ENCODE results near the gene PRKAG3.

The PRKAG3 gene

DNA sequence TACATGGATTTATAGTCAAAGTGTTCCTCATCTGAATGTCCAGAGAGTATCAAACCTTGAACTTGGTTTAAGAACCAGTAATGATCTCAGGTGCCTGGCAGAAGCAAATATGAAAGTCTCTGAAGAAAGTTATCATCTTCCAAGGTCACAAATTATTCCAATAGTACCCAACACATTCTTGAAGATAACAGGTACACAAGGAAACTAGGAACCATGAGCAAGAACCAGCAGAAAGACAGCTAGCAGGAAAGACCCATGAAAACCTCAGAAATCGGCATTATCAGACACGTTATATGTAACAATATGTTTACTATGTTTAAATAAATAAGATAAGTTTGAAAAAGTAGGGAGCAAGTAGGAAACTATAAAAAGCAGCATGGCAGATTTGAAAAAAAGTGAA is 5.9 kb upstream of the PRKAG3 start:
- TF ChIP-seq POLR2AphosphoS5 (IDR thresholded peaks at IDR 0.05; ENCODE audit: low read depth, low read length) (no peak), SIN3A (IDR thresholded peaks at IDR 0.05; ENCODE audit: borderline replicate concordance, insufficient read depth, low read length) (no peak), TAF1 (IDR thresholded peaks at IDR 0.05; ENCODE audit: borderline replicate concordance, insufficient read depth, low read length) (no peak), FOXP2 (optimal IDR thresholded peaks at IDR 0.05; ENCODE audit: borderline replicate concordance, extremely low read depth, extremely low read length, insufficient read depth) (no peak)
- TF ChIP-seq, protein P1, sequence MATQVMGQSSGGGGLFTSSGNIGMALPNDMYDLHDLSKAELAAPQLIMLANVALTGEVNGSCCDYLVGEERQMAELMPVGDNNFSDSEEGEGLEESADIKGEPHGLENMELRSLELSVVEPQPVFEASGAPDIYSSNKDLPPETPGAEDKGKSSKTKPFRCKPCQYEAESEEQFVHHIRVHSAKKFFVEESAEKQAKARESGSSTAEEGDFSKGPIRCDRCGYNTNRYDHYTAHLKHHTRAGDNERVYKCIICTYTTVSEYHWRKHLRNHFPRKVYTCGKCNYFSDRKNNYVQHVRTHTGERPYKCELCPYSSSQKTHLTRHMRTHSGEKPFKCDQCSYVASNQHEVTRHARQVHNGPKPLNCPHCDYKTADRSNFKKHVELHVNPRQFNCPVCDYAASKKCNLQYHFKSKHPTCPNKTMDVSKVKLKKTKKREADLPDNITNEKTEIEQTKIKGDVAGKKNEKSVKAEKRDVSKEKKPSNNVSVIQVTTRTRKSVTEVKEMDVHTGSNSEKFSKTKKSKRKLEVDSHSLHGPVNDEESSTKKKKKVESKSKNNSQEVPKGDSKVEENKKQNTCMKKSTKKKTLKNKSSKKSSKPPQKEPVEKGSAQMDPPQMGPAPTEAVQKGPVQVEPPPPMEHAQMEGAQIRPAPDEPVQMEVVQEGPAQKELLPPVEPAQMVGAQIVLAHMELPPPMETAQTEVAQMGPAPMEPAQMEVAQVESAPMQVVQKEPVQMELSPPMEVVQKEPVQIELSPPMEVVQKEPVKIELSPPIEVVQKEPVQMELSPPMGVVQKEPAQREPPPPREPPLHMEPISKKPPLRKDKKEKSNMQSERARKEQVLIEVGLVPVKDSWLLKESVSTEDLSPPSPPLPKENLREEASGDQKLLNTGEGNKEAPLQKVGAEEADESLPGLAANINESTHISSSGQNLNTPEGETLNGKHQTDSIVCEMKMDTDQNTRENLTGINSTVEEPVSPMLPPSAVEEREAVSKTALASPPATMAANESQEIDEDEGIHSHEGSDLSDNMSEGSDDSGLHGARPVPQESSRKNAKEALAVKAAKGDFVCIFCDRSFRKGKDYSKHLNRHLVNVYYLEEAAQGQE (IDR thresholded peaks at IDR 0.05; ENCODE audit: insufficient read depth in 1 of 2, low read depth in 2 of 2, low read length in 2 of 2): no peak

DNA sequence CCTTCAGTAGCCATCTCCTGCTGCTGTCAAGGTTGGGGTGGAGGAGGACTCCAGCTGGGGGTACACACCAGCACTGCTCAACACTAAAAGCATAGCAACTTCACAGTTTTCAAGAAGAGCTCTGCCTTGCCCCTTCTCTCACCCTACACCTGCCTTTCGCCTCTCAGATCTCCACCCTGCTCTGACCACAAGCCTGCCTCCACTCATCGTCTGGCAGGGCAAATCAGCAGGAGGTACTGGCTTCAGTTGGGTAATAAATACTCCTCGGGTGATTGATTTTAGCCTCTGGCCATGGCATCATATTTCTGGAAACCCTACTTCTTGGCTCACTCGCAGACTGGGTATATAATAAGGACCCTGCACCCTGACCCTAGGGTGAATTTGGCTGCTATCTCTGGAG is 3.1 kb upstream of the PRKAG3 start:
- TF ChIP-seq, protein P1 (IDR thresholded peaks at IDR 0.05; ENCODE audit: insufficient read depth in 1 of 2, low read depth in 2 of 2, low read length in 2 of 2): no peak
- TF ChIP-seq FOXP2 (optimal IDR thresholded peaks at IDR 0.05; ENCODE audit: borderline replicate concordance, extremely low read depth, extremely low read length, insufficient read depth) (no peak), POLR2AphosphoS5 (IDR thresholded peaks at IDR 0.05; ENCODE audit: low read depth, low read length) (no peak), SIN3A (IDR thresholded peaks at IDR 0.05; ENCODE audit: borderline replicate concordance, insufficient read depth, low read length) (no peak), TAF1 (IDR thresholded peaks at IDR 0.05; ENCODE audit: borderline replicate concordance, insufficient read depth, low read length) (no peak)

DNA sequence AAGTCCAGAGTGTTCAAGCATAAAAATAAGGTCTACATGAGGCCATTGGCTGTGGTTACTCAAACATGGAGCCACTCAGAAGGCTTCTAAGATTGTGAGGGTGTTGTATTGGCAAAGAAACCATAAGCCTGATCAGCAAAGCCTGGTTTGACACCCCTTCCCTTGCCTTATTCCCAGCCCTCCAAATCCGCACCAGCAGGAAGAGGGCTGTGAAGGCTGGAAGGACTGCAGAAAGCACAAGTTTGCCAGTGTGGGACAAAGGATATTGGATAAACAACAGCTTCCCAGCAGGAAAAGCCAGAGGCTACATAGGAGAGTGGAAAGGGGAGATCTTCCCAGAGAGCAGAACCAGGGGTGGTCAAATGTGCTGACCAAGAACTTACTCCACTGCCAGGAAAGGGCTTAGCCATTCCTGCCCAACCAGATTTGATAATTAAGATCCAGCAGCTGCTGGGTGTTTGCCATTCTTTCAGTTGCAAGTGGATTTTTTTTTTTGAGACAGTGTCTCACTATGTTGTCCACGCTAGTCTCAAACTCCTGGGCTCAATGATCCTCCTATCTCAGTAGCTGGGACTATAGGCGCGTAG is 1.5 kb upstream of the PRKAG3 start:
- TF ChIP-seq, protein P1 (IDR thresholded peaks at IDR 0.05; ENCODE audit: insufficient read depth in 1 of 2, low read depth in 2 of 2, low read length in 2 of 2): no peak

DNA sequence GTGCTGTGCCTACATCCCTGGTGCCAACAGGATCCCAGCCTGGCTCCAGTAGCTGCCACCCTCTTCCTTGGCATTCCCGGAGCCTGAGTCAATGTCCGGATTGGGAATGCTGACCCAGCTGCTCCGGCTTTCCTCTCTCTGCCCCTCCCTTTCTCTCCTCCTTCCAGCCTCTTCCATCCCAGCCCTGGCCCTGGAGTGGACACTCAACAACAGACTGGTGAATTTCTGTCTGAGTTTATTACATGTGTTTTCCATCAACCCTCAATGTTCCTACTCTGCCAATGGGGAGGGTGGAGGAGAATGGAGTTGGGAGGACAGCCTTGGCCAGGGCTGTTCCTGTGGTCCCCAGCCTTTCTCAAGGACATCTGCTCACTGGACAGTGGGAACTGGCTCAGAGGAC is 917 bp upstream of the PRKAG3 start:
- TF ChIP-seq, protein P1 (IDR thresholded peaks at IDR 0.05; ENCODE audit: insufficient read depth in 1 of 2, low read depth in 2 of 2, low read length in 2 of 2): no peak
- TF ChIP-seq SIN3A (IDR thresholded peaks at IDR 0.05; ENCODE audit: borderline replicate concordance, insufficient read depth, low read length) (no peak), FOXP2 (optimal IDR thresholded peaks at IDR 0.05; ENCODE audit: borderline replicate concordance, extremely low read depth, extremely low read length, insufficient read depth) (no peak), POLR2AphosphoS5 (IDR thresholded peaks at IDR 0.05; ENCODE audit: low read depth, low read length) (no peak), TAF1 (IDR thresholded peaks at IDR 0.05; ENCODE audit: borderline replicate concordance, insufficient read depth, low read length) (no peak)

DNA sequence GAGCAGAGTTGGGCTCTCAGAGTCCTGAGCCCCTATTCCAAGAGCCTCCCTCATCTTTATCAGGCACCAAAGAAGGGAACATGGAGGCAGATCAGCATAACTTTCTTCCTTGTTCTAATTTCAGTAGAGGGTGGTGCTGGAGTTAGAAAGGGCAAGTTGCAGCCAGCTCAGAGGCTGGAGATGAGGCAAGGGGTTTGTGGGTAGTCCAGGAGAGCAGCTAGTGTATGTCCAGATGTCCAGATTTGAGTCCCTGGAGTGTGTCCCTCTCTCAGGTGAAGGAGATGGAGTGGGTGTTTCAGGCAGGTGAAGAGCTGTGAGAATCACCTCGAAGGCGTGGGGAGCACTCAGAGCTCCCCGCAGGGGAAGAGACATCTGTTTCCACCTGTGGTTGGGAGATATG is 478 bp upstream of the PRKAG3 start:
- TF ChIP-seq TAF1 (IDR thresholded peaks at IDR 0.05; ENCODE audit: borderline replicate concordance, insufficient read depth, low read length): no peak
- TF ChIP-seq, protein P1 (IDR thresholded peaks at IDR 0.05; ENCODE audit: insufficient read depth in 1 of 2, low read depth in 2 of 2, low read length in 2 of 2): no peak
- TF ChIP-seq POLR2AphosphoS5 (IDR thresholded peaks at IDR 0.05; ENCODE audit: low read depth, low read length): no peak
- no peak for TF ChIP-seq FOXP2 (optimal IDR thresholded peaks at IDR 0.05; ENCODE audit: borderline replicate concordance, extremely low read depth, extremely low read length, insufficient read depth)
- no peak for TF ChIP-seq SIN3A (IDR thresholded peaks at IDR 0.05; ENCODE audit: borderline replicate concordance, insufficient read depth, low read length)
